ENCODE measurements around the gene KDM1B.

DNA sequence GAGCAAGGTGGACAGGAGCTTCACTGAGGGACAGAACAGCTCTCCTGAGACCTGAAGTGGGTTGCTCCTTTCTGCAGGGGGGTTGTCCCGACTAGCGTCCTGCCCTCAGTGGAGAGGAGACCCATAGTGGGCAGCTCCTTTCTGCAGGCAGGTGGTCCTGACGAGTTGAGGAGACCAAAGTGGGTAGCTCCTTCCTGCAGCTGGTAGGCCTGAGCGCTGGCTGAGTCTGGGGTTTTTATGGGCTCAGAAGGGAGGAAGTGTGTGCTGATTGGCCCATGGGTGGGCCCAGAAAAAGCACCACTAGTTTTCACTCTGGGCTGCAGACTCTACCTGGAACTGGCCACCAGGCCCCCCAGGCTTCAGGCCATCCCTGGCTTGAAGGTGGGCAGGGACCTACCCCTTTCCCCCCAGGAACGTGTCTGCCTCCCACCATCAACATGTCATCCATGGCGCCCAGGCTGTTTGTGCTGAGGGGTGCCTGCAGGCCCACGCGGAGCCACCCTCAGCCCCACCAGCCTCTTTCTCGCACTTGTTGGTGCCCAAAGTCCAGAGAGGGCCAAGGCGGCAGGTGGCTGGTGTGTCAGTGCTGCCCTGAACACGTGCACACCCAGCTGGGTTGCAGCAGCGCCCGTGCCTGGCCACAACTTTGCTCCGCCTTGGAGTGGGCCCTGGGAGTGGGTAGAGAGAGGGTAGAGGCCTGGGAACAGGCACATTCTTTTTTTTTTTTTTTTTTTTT, 110.7 kb downstream of the KDM1B start:
- TF ChIP-seq, protein P1, sequence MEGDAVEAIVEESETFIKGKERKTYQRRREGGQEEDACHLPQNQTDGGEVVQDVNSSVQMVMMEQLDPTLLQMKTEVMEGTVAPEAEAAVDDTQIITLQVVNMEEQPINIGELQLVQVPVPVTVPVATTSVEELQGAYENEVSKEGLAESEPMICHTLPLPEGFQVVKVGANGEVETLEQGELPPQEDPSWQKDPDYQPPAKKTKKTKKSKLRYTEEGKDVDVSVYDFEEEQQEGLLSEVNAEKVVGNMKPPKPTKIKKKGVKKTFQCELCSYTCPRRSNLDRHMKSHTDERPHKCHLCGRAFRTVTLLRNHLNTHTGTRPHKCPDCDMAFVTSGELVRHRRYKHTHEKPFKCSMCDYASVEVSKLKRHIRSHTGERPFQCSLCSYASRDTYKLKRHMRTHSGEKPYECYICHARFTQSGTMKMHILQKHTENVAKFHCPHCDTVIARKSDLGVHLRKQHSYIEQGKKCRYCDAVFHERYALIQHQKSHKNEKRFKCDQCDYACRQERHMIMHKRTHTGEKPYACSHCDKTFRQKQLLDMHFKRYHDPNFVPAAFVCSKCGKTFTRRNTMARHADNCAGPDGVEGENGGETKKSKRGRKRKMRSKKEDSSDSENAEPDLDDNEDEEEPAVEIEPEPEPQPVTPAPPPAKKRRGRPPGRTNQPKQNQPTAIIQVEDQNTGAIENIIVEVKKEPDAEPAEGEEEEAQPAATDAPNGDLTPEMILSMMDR (conservative IDR thresholded peaks at IDR 0.05 in 1 of 2, IDR thresholded peaks at IDR 0.05 in 1 of 2; ENCODE audit: low read depth in 1 of 2, low read length in 2 of 2) = no peak
- TF ChIP-seq EZH2 (IDR thresholded peaks at IDR 0.05; ENCODE audit: low read length, missing control alignments) = no peak
